ENCODE data around the gene GAS2L1.

DNA sequence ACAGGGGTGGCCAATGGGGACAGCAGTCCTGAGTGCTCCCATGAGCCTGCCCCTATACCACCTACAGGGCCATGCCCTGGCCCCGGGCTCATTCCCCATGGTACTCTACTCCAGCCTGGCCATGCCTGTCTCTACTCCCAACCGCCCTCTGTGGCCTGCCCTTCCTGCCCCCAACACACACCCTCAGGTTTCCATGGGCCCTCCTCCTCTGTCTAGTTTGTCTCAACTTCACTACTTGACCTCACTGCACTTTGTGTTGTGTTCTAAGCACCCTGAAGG is 35.3 kb downstream of the GAS2L1 start:
- no peak for TF ChIP-seq POLR2A (IDR thresholded peaks at IDR 0.05)
- TF ChIP-seq, protein P1, sequence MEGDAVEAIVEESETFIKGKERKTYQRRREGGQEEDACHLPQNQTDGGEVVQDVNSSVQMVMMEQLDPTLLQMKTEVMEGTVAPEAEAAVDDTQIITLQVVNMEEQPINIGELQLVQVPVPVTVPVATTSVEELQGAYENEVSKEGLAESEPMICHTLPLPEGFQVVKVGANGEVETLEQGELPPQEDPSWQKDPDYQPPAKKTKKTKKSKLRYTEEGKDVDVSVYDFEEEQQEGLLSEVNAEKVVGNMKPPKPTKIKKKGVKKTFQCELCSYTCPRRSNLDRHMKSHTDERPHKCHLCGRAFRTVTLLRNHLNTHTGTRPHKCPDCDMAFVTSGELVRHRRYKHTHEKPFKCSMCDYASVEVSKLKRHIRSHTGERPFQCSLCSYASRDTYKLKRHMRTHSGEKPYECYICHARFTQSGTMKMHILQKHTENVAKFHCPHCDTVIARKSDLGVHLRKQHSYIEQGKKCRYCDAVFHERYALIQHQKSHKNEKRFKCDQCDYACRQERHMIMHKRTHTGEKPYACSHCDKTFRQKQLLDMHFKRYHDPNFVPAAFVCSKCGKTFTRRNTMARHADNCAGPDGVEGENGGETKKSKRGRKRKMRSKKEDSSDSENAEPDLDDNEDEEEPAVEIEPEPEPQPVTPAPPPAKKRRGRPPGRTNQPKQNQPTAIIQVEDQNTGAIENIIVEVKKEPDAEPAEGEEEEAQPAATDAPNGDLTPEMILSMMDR (IDR thresholded peaks at IDR 0.05), result no peak

All from heart left ventricle (tissue), 13 donors.